Pulmonary artery endothelial cell (primary cell): ENCODE data around the gene FBXL17. TPM values are rescaled to one million over a fixed set of nuclear protein-coding genes. Genes with fewer than 3 reads are reported as not detected.
"Not testable (repeated sequence)": the region's sequence is repeated elsewhere in the genome, so short reads cannot be mapped to it uniquely, and the experiment has no call there.

Experiments used
- DNase-seq: peaks from one replicate; pipeline ENCODE4 v3.0.0-alpha.2; 2011; ENCODE audit warnings: low read depth, low spot score
- total RNA-seq: library from RNA; depleted of rRNA; stranded (reverse); fragments of >200 nt; gene quantifications from 2 replicates; pipeline ENCODE4 v1.2.3, GENCODE V29; 2014

Gene FBXL17
- 3.9 and 4.6 TPM in 2 replicates for total RNA-seq

- DNase-seq = peak; percentile 52
These were observed at the start of gene FBXL17 for GRCh38 chr5:108381954-108382783. Gene FBXL17, minus strand, starts transcription at chr5:108382098.

- DNase-seq = no peak
These were observed 49.2 kb upstream of the FBXL17 start for GRCh38 chr5:108430931-108431608.

GRCh38 chr5:108421713-108422112, 39.8 kb upstream of the FBXL17 start:
- no peak for DNase-seq

GRCh38 chr5:108420755-108421154, 38.9 kb upstream of the FBXL17 start:
- no peak for DNase-seq

GRCh38 chr5:108420158-108420557, 38.3 kb upstream of the FBXL17 start:
- no peak for DNase-seq

- DNase-seq = no peak
These were observed 36.3 kb upstream of the FBXL17 start for GRCh38 chr5:108418197-108418596.

- DNase-seq = no peak
These were observed 35.3 kb upstream of the FBXL17 start for GRCh38 chr5:108417166-108417670.

- DNase-seq = no peak
These were observed 33.8 kb upstream of the FBXL17 start for GRCh38 chr5:108415726-108416125.

- DNase-seq = no peak
These were observed 27.9 kb upstream of the FBXL17 start for GRCh38 chr5:108409786-108410185.

GRCh38 chr5:108405201-108405600, 23.3 kb upstream of the FBXL17 start:
- DNase-seq = not testable (repeated sequence)

GRCh38 chr5:108398964-108399363, 17.1 kb upstream of the FBXL17 start:
- no peak for DNase-seq

GRCh38 chr5:108396837-108397236, 14.9 kb upstream of the FBXL17 start:
- DNase-seq = not testable (repeated sequence)

GRCh38 chr5:108387758-108388157, 5.9 kb upstream of the FBXL17 start:
- DNase-seq = no peak

- DNase-seq = no peak
These were observed 4.6 kb upstream of the FBXL17 start for GRCh38 chr5:108386345-108387061.

GRCh38 chr5:108384741-108385140, 2.8 kb upstream of the FBXL17 start:
- DNase-seq = no peak

- DNase-seq = no peak
These were observed 959 bp upstream of the FBXL17 start for GRCh38 chr5:108382784-108383330.

GRCh38 chr5:108381350-108381953, 446 bp downstream of the FBXL17 start:
- no peak for DNase-seq

GRCh38 chr5:108380531-108381349, 1.2 kb downstream of the FBXL17 start:
- DNase-seq = no peak

GRCh38 chr5:108379722-108380530, 2.0 kb downstream of the FBXL17 start:
- no peak for DNase-seq
